NCI-H2029 (cell line): ENCODE results near the gene COA1.

Source experiments
- DNase-seq: peaks from one replicate; lab custom pipeline; 2025; lab: John Stamatoyannopoulos, UW

COA1 gene

GRCh38 chr7:43590862-43591557 lies 138.3 kb downstream of the COA1 start:
- no peak for DNase-seq

- no peak for DNase-seq
Observed at GRCh38 chr7:43589728-43590127, 139.6 kb downstream of the COA1 start.
